ENCODE results near the gene KPTN.

- TF ChIP-seq YY1 (IDR thresholded peaks at IDR 0.05; ENCODE audit: insufficient read depth, insufficient read length) (no peak), ZNF274 (IDR thresholded peaks at IDR 0.05; ENCODE audit: low read depth, low read length) (no peak), SUZ12 (IDR thresholded peaks at IDR 0.05; ENCODE audit: extremely low read depth, insufficient read depth, insufficient read length) (no peak)
Observed at GRCh38 chr19:47512948-47513319, 28.9 kb upstream of the KPTN start.
